Breast epithelium (tissue), 4 donors: ENCODE results near the gene CSTF2T. TPM values are rescaled to one million over a fixed set of nuclear protein-coding genes. Genes with fewer than 3 reads are reported as not detected.
"Not testable (repeated sequence)": the region's sequence is repeated elsewhere in the genome, so short reads cannot be mapped to it uniquely, and the experiment has no call there.

Source experiments
- DNase-seq, 2 donors: peaks; one replicate each; pipeline ENCODE4 v3.0.0-alpha.2; 2019; ENCODE audit warnings: low spot score in 2 of 2
- H3K27ac ChIP-seq, 2 donors: fragments of 200-600 bp; sonication (generic) in 1 of 2; one replicate each; pipeline ENCODE4 v1.5.1; 2016 to 2019; ENCODE audit warnings: mild to moderate bottlenecking in 1 of 2
- H3K27me3 ChIP-seq, 2 donors: fragments of 200-600 bp; sonication (generic) in 1 of 2; one replicate each; pipeline versions ENCODE4 v1.5.1 to v1.6.0; 2017 to 2019; ENCODE audit warnings: control low read depth in 1 of 2, mild to moderate bottlenecking in 1 of 2
- H3K36me3 ChIP-seq: fragments of 200-600 bp; one replicate; pipeline ENCODE4 v1.5.1; 2019
- H3K4me1 ChIP-seq, 2 donors: fragments of 200-600 bp; sonication (generic); one replicate each; pipeline ENCODE4 v1.5.1; 2016 to 2019; ENCODE audit warnings: control low read depth in 1 of 2
- H3K4me3 ChIP-seq, 3 donors: fragments of 200-600 bp; sonication (generic); 1 replicate in 2 of 3; 2 replicates in 1 of 3; pipeline ENCODE4 v1.5.1; 2016 to 2019; ENCODE audit warnings: mild to moderate bottlenecking in 3 of 3, moderate library complexity in 2 of 3
- H3K9me3 ChIP-seq, 2 donors: fragments of 200-600 bp; sonication (generic) in 1 of 2; one replicate each; pipeline ENCODE4 v1.5.1; 2016 to 2019; ENCODE audit warnings: control low read depth in 1 of 2
- POLR2A ChIP-seq: fragments of 450-650 bp; IDR thresholded peaks from one replicate; pipeline ENCODE4 v1.6.1; 2016; ENCODE audit warnings: antibody characterized with exemption, mild to moderate bottlenecking, moderate library complexity
- POLR2AphosphoS5 ChIP-seq, 3 donors: sonication (generic); formaldehyde crosslinking; IDR thresholded peaks; one replicate each; pipeline ENCODE4 v1.6.1; 2017; ENCODE audit warnings: antibody characterized with exemption in 3 of 3
- intact Hi-C: fragments of 100-400 bp; cut with DNase I; formaldehyde crosslinking; loops from one replicate; pipeline ENCODE4 v1.15.1; 2023; ENCODE audit warnings: low total_unique reads
- total RNA-seq, 3 donors: library from RNA; depleted of rRNA; stranded (reverse); fragments of >200 nt; gene quantifications; one replicate each; pipeline ENCODE4 v1.1.0, GENCODE V29; 2016
- TF ChIP-seq, protein P1 (sequence below), 3 donors: fragments of 450-650 bp; IDR thresholded peaks; one replicate each; pipeline ENCODE4 v1.5.1; 2016 to 2017; ENCODE audit warnings: antibody characterized with exemption in 3 of 3, mild to moderate bottlenecking in 3 of 3, moderate library complexity in 3 of 3

The CSTF2T gene
- total RNA-seq, 3 donors from 2014 or later = 22.8 to 24.6 (median 23.2) TPM

DNA sequence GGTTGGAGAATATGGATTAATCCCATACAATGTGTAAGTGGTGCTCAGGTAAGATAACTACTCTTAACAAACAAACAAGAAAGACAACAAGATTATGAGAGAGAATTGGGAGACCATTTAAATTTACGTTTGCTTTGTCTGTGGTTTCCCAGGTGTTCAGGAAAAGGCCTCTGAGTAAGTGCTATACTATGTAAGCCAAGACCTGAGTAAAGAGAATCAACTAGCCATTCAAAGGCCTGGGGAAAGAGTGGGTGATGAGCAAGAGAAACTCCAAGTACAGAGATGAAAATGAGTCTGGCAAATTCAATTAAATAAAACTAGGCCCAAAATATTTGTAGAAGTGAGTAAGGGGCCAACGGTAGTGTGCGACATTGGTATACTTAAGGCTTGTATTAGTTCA, 9.9 kb downstream of the CSTF2T start:
- no peaks in the 10 kb centered on the region for H3K4me1 ChIP-seq
- intact Hi-C loops = no loop called here
- no peaks in the 10 kb centered on the region for H3K9me3 ChIP-seq
- DNase-seq = no peak
- H3K36me3 ChIP-seq = no peaks in the 10 kb centered on the region
- TF ChIP-seq, protein P1, sequence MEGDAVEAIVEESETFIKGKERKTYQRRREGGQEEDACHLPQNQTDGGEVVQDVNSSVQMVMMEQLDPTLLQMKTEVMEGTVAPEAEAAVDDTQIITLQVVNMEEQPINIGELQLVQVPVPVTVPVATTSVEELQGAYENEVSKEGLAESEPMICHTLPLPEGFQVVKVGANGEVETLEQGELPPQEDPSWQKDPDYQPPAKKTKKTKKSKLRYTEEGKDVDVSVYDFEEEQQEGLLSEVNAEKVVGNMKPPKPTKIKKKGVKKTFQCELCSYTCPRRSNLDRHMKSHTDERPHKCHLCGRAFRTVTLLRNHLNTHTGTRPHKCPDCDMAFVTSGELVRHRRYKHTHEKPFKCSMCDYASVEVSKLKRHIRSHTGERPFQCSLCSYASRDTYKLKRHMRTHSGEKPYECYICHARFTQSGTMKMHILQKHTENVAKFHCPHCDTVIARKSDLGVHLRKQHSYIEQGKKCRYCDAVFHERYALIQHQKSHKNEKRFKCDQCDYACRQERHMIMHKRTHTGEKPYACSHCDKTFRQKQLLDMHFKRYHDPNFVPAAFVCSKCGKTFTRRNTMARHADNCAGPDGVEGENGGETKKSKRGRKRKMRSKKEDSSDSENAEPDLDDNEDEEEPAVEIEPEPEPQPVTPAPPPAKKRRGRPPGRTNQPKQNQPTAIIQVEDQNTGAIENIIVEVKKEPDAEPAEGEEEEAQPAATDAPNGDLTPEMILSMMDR (IDR thresholded peaks at IDR 0.05) = no peak
- TF ChIP-seq POLR2A (no peak), POLR2AphosphoS5 (IDR thresholded peaks at IDR 0.05) (no peak)
- H3K4me3 ChIP-seq = no peak overlapping the region
- H3K27me3 ChIP-seq = no peaks in the 10 kb centered on the region
- no peak overlapping the region for H3K27ac ChIP-seq

DNA sequence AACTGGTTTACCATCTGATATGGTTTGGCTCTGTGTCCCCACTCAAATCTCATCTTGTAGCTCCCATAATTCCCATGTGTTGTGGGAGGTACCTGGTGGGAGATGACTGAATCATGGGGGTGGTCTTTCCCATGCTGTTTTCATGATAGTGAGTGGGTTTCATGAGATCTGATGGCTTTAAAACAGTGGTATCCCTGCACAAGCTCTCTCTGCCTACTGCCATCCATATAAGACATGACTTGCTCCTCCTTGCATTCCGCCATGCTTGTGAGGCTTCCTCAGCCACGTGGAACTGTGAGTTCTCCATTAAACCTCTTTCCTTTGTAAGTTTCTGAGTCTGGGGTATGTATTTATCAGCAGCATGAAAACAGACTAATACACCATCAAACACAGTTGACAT, 10.6 kb downstream of the CSTF2T start:
- H3K36me3 ChIP-seq, H3K9me3 ChIP-seq, H3K27ac ChIP-seq, H3K4me1 ChIP-seq, DNase-seq, H3K27me3 ChIP-seq, intact Hi-C loops, H3K4me3 ChIP-seq: not testable (repeated sequence)

DNA sequence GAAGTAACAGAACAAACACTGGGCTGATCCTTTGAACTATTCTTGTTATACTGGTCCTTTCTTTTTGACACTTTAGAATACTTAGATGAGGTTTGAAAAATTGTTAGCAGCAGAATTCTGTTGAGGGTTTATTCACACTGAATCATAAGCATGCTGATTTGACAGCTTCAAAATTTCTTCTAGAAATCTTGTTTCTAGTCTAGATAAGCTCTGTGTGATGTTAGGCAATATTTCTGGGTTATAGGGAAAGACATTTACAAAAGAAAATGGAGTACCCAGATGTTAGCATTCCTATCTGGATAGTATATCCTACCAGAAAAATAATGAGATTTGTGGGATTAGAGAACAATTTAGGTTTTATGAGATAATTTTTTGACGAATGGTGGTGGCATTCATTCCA, 12.1 kb downstream of the CSTF2T start:
- Histone ChIP-seq H3K4me1 (no peaks in the 10 kb centered on the region), H3K27me3 (no peaks in the 10 kb centered on the region), H3K27ac (no peak overlapping the region), H3K36me3 (no peaks in the 10 kb centered on the region), H3K9me3 (no peaks in the 10 kb centered on the region), H3K4me3 (no peak overlapping the region)
- TF ChIP-seq POLR2AphosphoS5 (IDR thresholded peaks at IDR 0.05) = no peak
- no peak for TF ChIP-seq POLR2A
- TF ChIP-seq, protein P1 (IDR thresholded peaks at IDR 0.05) = no peak
- DNase-seq = no peak
- intact Hi-C loops = no loop called here

DNA sequence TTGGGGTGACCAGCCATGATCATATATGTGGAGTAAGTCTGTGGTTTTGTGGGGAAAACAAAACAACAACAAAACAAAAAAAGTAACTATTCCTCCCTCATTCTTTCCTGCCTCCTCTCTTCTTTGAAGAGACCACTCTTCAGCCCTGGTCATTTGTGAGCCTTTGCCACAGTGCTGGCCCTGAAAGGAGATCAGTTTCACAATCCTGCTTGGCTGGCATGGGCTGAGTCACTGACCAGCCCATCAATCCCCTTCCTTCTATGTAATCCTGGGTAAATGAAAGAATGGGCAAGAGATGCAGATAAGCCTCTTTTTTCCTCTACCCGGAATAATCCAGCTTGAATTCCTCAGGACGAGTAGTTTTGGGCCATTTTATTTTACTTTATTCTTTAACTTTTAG, 13.6 kb downstream of the CSTF2T start:
- TF ChIP-seq, protein P1 (IDR thresholded peaks at IDR 0.05) = no peak
- TF ChIP-seq POLR2A (no peak), POLR2AphosphoS5 (IDR thresholded peaks at IDR 0.05) (no peak)
- no peak overlapping the region for H3K27ac ChIP-seq
- no peaks in the 10 kb centered on the region for H3K36me3 ChIP-seq
- no peak for DNase-seq
- no peaks in the 10 kb centered on the region for H3K9me3 ChIP-seq
- H3K27me3 ChIP-seq = no peaks in the 10 kb centered on the region
- H3K4me3 ChIP-seq = no peak overlapping the region
- no peaks in the 10 kb centered on the region for H3K4me1 ChIP-seq
- intact Hi-C loops = no loop called here

DNA sequence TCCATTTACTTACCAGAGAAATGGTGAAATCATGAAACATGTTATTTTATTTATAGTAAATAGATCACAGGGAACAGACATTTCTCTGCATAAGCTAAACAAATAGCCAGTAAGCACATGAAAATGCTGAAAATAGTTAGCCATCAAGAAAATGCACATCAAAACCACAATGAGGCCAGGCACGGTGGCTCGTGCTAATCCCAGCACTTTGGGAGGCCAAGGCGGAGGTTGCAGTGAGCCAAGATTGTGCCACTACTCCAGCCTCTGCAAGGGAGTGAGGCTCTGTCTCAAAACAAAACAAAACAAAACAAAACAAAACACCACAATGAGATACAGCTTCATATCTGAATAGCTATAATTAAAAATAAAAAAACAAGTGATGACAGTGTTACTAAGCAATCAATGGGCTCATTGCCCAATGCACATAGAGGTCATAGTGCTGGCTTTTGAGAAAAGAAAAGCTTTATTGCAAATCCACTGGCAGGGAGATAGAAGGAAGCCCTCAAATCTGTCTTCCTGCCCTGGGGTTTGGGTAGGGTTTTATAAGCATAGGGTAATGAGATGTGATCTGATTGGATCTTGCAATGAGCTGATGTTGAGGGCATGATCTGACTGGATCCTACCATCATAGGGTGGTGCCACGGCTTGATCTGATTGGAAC, 16.2 kb downstream of the CSTF2T start:
- Histone ChIP-seq H3K4me3 (no peak overlapping the region), H3K27ac (no peak overlapping the region), H3K36me3 (no peaks in the 10 kb centered on the region), H3K4me1 (no peaks in the 10 kb centered on the region), H3K9me3 (no peaks in the 10 kb centered on the region), H3K27me3 (no peaks in the 10 kb centered on the region)
- intact Hi-C loops = no loop called here
- no peak for DNase-seq
- TF ChIP-seq POLR2A (no peak), POLR2AphosphoS5 (IDR thresholded peaks at IDR 0.05) (peak in 1 of 3 donors; percentile 53)
- TF ChIP-seq, protein P1 (IDR thresholded peaks at IDR 0.05) = no peak

DNA sequence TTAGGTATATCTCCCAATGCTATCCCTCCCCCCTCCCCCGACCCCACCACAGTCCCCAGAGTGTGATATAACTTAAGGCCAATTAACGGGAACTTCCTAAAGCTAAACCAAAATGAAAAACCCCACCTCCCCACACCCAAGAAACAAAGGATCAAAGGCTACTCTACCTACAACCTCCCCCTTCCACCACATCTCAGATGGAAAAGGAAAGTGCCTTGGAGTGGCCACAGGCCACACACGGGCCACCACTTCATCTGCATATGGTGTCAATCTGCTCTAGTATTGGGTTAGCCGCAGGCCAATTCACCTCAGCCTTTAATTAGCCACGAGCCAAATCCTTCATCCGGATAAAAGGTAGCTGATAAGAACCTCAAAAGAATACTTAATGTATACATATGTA, 19.6 kb downstream of the CSTF2T start:
- Histone ChIP-seq H3K27ac (no peak overlapping the region), H3K36me3 (no peaks in the 10 kb centered on the region), H3K4me1 (no peaks in the 10 kb centered on the region), H3K4me3 (no peak overlapping the region), H3K27me3 (no peaks in the 10 kb centered on the region), H3K9me3 (no peaks in the 10 kb centered on the region)
- no peak for DNase-seq
- TF ChIP-seq POLR2A (no peak), POLR2AphosphoS5 (IDR thresholded peaks at IDR 0.05) (no peak)
- TF ChIP-seq, protein P1 (IDR thresholded peaks at IDR 0.05) = no peak
- intact Hi-C loops = no loop called here
